Measurements from ENCODE around the gene HLA-DQB1. TPM values are rescaled to one million over a fixed set of nuclear protein-coding genes. Genes with fewer than 3 reads are reported as not detected.

The HLA-DQB1 gene
- total and polyA plus RNA-seq, 4 donors = 10.8 to 43.4 (median 32.2) TPM

- no peak for DNase-seq
- intact Hi-C loops (cut with DNase I) = loop anchor here in 1 of 2 donors (10.0 kb wide), 1 partner anchor 190 kb away; the partner anchor contains the start of gene HLA-DRA
- Histone ChIP-seq H3K4me1 (ENCODE audit: control insufficient read depth in 1 of 2, insufficient read depth in 2 of 2, low read length in 2 of 2) (no peaks in the 10 kb centered on the region), H3K36me3 (ENCODE audit: control insufficient read depth in 1 of 2, insufficient read depth in 2 of 2, low read length in 1 of 2) (no peaks in the 10 kb centered on the region), H3K4me3 (ENCODE audit: low read length in 2 of 2) (no peak overlapping the region), H3K9me3 (ENCODE audit: control insufficient read depth, low read length) (no peaks in the 10 kb centered on the region), H3K27me3 (ENCODE audit: control insufficient read depth in 1 of 2, insufficient read depth in 2 of 2, low read length in 1 of 2) (no peaks in the 10 kb centered on the region), H3K27ac (ENCODE audit: low read depth in 1 of 2, low read length in 2 of 2) (no peak overlapping the region)
- ATAC-seq (ENCODE audit: low FRiP score) = no peak
- 18 to 20% methylated on average over 5 of the region's 5 CpGs for WGBS, 2 donors
Observed at GRCh38 chr6:32625137-32625536, 41.3 kb downstream of the HLA-DQB1 start.

DNA sequence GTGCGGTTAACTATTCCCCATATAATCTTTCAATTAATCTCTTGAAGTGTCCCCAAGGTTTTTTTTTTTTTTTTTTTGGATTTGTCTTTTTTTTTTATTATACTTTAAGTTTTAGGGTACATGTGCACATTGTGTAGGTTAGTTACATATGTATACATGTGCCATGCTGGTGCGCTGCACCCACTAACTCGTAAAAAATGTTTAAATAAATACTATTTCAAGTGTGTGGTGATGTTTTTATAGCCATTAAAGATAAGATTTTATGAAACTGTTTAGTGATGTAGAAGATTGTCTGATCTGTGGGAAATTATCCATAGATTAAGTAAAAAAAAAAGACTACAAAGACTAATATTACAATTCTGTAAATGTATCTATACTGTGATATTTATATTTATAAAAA, 41.9 kb downstream of the HLA-DQB1 start:
- intact Hi-C loops (cut with DNase I) = loop anchor here in 1 of 2 donors (10.0 kb wide), 1 partner anchor 190 kb away; the partner anchor contains the start of gene HLA-DRA
- ATAC-seq (ENCODE audit: low FRiP score) (no peak), DNase-seq (no peak)
- no peaks in the 10 kb centered on the region for H3K27me3 ChIP-seq (ENCODE audit: control insufficient read depth in 1 of 2, insufficient read depth in 2 of 2, low read length in 1 of 2)
- H3K9me3 ChIP-seq (ENCODE audit: control insufficient read depth, low read length) = no peaks in the 10 kb centered on the region
- no peaks in the 10 kb centered on the region for H3K36me3 ChIP-seq (ENCODE audit: control insufficient read depth in 1 of 2, insufficient read depth in 2 of 2, low read length in 1 of 2)
- H3K4me3 ChIP-seq (ENCODE audit: low read length in 2 of 2) = no peak overlapping the region
- no peak overlapping the region for H3K27ac ChIP-seq (ENCODE audit: low read depth in 1 of 2, low read length in 2 of 2)
- 0% methylated on average over 1 of the region's 3 CpGs; no CpG with 5 or more reads in 1 of the 2 donors for WGBS, 2 donors
- H3K4me1 ChIP-seq (ENCODE audit: control insufficient read depth in 1 of 2, insufficient read depth in 2 of 2, low read length in 2 of 2) = no peaks in the 10 kb centered on the region

GRCh38 chr6:32623693-32624092, 42.8 kb downstream of the HLA-DQB1 start:
- DNase-seq (no peak), ATAC-seq (ENCODE audit: low FRiP score) (no peak)
- H3K4me1 ChIP-seq (ENCODE audit: control insufficient read depth in 1 of 2, insufficient read depth in 2 of 2, low read length in 2 of 2) = no peaks in the 10 kb centered on the region
- intact Hi-C loops (cut with DNase I) = loop anchor here in 1 of 2 donors (10.0 kb wide), 1 partner anchor 189 kb away; the partner anchor contains the start of gene HLA-DRA
- H3K27ac ChIP-seq (ENCODE audit: low read depth in 1 of 2, low read length in 2 of 2) = no peak overlapping the region
- H3K4me3 ChIP-seq (ENCODE audit: low read length in 2 of 2) = no peak overlapping the region
- no peaks in the 10 kb centered on the region for H3K36me3 ChIP-seq (ENCODE audit: control insufficient read depth in 1 of 2, insufficient read depth in 2 of 2, low read length in 1 of 2)
- no peaks in the 10 kb centered on the region for H3K27me3 ChIP-seq (ENCODE audit: control insufficient read depth in 1 of 2, insufficient read depth in 2 of 2, low read length in 1 of 2)
- H3K9me3 ChIP-seq (ENCODE audit: control insufficient read depth, low read length) = no peaks in the 10 kb centered on the region

DNA sequence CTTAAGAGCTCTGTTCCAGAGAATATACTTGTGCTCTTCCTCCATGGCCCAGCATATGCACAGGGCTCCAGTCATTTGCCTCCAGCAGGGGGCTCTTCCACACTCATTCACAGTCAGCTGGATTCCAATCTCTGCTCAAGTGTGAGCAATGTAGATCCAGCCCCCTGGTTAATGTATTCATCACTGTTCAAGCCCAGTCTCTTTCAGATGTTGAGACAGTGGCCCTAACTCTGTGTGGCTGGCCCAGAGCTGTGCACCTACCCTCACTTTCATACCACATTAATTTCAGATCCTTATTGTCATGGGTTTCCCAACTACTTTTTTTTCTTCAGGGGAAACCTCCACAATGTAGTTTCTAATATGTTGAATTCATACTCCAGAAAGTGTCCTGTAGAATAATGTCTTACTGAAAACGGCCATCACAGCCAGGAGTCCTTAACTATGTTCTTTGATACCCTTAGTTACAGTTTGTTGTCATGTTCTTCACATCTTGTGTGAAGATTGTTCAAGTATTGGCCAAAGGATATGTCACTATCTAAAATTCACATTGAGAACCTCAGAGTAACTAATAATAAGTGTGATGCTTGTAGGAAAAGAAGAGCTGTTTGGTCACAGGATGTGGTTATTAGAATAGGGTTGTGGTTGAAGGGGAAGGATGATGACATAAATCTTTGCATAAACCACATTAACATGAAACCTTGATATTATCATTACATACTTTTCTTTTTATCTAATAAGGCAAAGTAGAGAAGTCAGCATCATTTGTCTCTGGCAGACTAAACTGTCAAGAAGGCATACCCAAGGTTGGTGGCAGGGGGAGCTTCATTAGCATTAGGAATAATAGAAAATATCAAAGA, 43.7 kb downstream of the HLA-DQB1 start:
- Histone ChIP-seq H3K36me3 (ENCODE audit: control insufficient read depth in 1 of 2, insufficient read depth in 2 of 2, low read length in 1 of 2) (no peaks in the 10 kb centered on the region), H3K4me1 (ENCODE audit: control insufficient read depth in 1 of 2, insufficient read depth in 2 of 2, low read length in 2 of 2) (no peaks in the 10 kb centered on the region), H3K9me3 (ENCODE audit: control insufficient read depth, low read length) (peaks cover 2% of the 10 kb centered on the region), H3K27me3 (ENCODE audit: control insufficient read depth in 1 of 2, insufficient read depth in 2 of 2, low read length in 1 of 2) (no peaks in the 10 kb centered on the region), H3K27ac (ENCODE audit: low read depth in 1 of 2, low read length in 2 of 2) (no peak overlapping the region), H3K4me3 (ENCODE audit: low read length in 2 of 2) (no peak overlapping the region)
- DNase-seq (no peak), ATAC-seq (ENCODE audit: low FRiP score) (peak; percentile 67)
- intact Hi-C loops (cut with DNase I) = loop anchor here in 1 of 2 donors (10.0 kb wide), 1 partner anchor 188 kb away; the partner anchor contains the start of gene HLA-DRA
- 0 to 45% methylated on average over 1 of the region's 1 CpG for WGBS, 2 donors

DNA sequence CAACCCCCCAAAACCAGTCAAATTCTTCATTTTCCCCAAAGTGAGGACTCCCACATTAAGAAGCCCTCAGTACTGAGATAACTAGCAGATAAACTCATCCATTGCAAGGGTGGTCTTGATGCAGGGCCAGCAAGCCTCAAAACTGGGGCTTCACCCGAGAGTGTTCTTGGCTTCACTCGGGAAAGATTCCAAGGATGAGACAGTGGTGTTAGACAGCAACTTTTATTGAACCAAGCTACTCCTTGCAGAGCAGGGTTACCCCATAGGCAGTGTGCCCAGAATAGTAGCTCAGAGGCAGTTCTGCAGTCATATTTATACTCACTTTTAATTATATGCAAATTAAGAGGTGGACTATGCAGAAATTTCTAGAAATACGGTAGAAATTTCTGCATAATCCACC, 45.1 kb downstream of the HLA-DQB1 start:
- H3K4me1 ChIP-seq (ENCODE audit: control insufficient read depth in 1 of 2, insufficient read depth in 2 of 2, low read length in 2 of 2) = no peaks in the 10 kb centered on the region
- no peak overlapping the region for H3K4me3 ChIP-seq (ENCODE audit: low read length in 2 of 2)
- peaks cover 2% of the 10 kb centered on the region for H3K9me3 ChIP-seq (ENCODE audit: control insufficient read depth, low read length)
- WGBS, 2 donors = 29 to 40% methylated on average over 3 of the region's 3 CpGs
- ATAC-seq (ENCODE audit: low FRiP score) = no peak
- intact Hi-C loops (cut with DNase I) = loop anchor here in 1 of 2 donors (10.0 kb wide), 1 partner anchor 187 kb away; the partner anchor contains the start of gene HLA-DRA
- no peak overlapping the region for H3K27ac ChIP-seq (ENCODE audit: low read depth in 1 of 2, low read length in 2 of 2)
- H3K27me3 ChIP-seq (ENCODE audit: control insufficient read depth in 1 of 2, insufficient read depth in 2 of 2, low read length in 1 of 2) = peaks cover 0 to 1% of the 10 kb centered on the region in 2 donors
- no peaks in the 10 kb centered on the region for H3K36me3 ChIP-seq (ENCODE audit: control insufficient read depth in 1 of 2, insufficient read depth in 2 of 2, low read length in 1 of 2)
- no peak for DNase-seq

GRCh38 chr6:32617751-32618150, 48.7 kb downstream of the HLA-DQB1 start:
- Histone ChIP-seq H3K27me3 (ENCODE audit: control insufficient read depth in 1 of 2, insufficient read depth in 2 of 2, low read length in 1 of 2) (peaks cover 0 to 1% of the 10 kb centered on the region in 2 donors), H3K4me1 (ENCODE audit: control insufficient read depth in 1 of 2, insufficient read depth in 2 of 2, low read length in 2 of 2) (no peaks in the 10 kb centered on the region), H3K27ac (ENCODE audit: low read depth in 1 of 2, low read length in 2 of 2) (no peak overlapping the region), H3K36me3 (ENCODE audit: control insufficient read depth in 1 of 2, insufficient read depth in 2 of 2, low read length in 1 of 2) (no peaks in the 10 kb centered on the region), H3K4me3 (ENCODE audit: low read length in 2 of 2) (no peak overlapping the region), H3K9me3 (ENCODE audit: control insufficient read depth, low read length) (peaks cover 2% of the 10 kb centered on the region)
- intact Hi-C loops (cut with DNase I) = no loop called here
- 47 to 88% methylated on average over 1 of the region's 1 CpG for WGBS, 2 donors
- no peak for ATAC-seq (ENCODE audit: low FRiP score)
- DNase-seq = no peak

DNA sequence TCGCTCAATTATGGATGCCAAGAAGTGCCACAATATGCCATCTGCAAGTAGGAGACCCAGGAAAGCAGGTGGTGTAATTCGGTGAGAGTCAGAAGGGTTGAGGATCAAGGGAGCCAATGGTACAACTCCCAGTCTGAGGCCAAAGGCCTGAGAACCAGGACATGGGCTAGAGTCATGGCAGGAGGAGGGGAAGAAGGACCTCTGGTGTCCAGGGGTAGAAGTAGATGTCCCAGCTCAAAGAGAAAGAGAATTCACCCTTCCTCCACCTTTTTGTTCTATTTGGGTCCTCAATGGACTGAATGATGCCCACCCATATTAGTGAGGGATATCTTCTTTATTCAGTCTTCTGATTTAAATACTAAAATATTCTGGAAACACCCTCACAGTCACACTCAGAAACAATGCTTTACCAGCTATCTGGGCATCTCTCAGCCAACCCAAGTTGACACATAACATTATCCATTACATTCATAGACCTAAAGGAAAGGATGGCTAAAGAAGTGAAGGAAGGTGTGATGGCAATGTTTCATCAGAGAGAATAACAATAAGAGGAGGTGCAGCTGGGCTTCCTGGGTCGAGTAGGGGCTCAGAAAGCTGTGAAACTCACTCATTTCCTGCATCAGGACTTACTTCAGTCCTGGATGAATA, 50.4 kb downstream of the HLA-DQB1 start:
- DNase-seq (no peak), ATAC-seq (ENCODE audit: low FRiP score) (no peak)
- Histone ChIP-seq H3K9me3 (ENCODE audit: control insufficient read depth, low read length) (peaks cover 2% of the 10 kb centered on the region), H3K4me3 (ENCODE audit: low read length in 2 of 2) (no peak overlapping the region), H3K4me1 (ENCODE audit: control insufficient read depth in 1 of 2, insufficient read depth in 2 of 2, low read length in 2 of 2) (no peaks in the 10 kb centered on the region), H3K27me3 (ENCODE audit: control insufficient read depth in 1 of 2, insufficient read depth in 2 of 2, low read length in 1 of 2) (peaks cover 0 to 1% of the 10 kb centered on the region in 2 donors), H3K27ac (ENCODE audit: low read depth in 1 of 2, low read length in 2 of 2) (no peak overlapping the region), H3K36me3 (ENCODE audit: control insufficient read depth in 1 of 2, insufficient read depth in 2 of 2, low read length in 1 of 2) (no peaks in the 10 kb centered on the region)
- 34 to 37% methylated on average over 3 of the region's 3 CpGs for WGBS, 2 donors
- intact Hi-C loops (cut with DNase I) = no loop called here

GRCh38 chr6:32614366-32615081, 51.9 kb downstream of the HLA-DQB1 start:
- WGBS, 2 donors = 0 to 50% methylated on average over 1 of the region's 1 CpG
- ATAC-seq (ENCODE audit: low FRiP score) = no peak

More at GRCh38 chr6:32614366-32615081, 51.9 kb downstream of the HLA-DQB1 start:
- intact Hi-C loops (cut with DNase I) = no loop called here
- peaks cover 2% of the 10 kb centered on the region for H3K9me3 ChIP-seq (ENCODE audit: control insufficient read depth, low read length)
- no peaks in the 10 kb centered on the region for H3K4me1 ChIP-seq (ENCODE audit: control insufficient read depth in 1 of 2, insufficient read depth in 2 of 2, low read length in 2 of 2)
- H3K27ac ChIP-seq (ENCODE audit: low read depth in 1 of 2, low read length in 2 of 2) = no peak overlapping the region
- peaks cover 0 to 1% of the 10 kb centered on the region in 2 donors for H3K27me3 ChIP-seq (ENCODE audit: control insufficient read depth in 1 of 2, insufficient read depth in 2 of 2, low read length in 1 of 2)
- H3K4me3 ChIP-seq (ENCODE audit: low read length in 2 of 2) = no peak overlapping the region
- H3K36me3 ChIP-seq (ENCODE audit: control insufficient read depth in 1 of 2, insufficient read depth in 2 of 2, low read length in 1 of 2) = no peaks in the 10 kb centered on the region
- DNase-seq = no peak
